OCI-LY3 (cell line): ENCODE data around the gene RAD51B.
A peak's percentile ranks its signal among the peaks of the same experiment; 100 is the strongest.

Experiments
- H2AFZ ChIP-seq: fragments of 200-600, 300-600 bp; shearing (Covaris generic); 2 replicates; pipeline ENCODE4 v1.6.0; 2014; ENCODE audit warnings: antibody characterized with exemption, low read depth, low read length
- H3K27ac ChIP-seq: fragments of 200-600, 300-600 bp; sonication (generic); 2 replicates; pipeline ENCODE4 v1.5.1; 2014; ENCODE audit warnings: mild to moderate bottlenecking, low read length, moderate library complexity, mixed read lengths
- H3K27me3 ChIP-seq: fragments of 200-600, 300-600 bp; sonication (generic); 2 replicates; pipeline ENCODE4 v1.6.1; 2014; ENCODE audit warnings: low read depth, low read length, mixed read lengths
- H3K36me3 ChIP-seq: fragments of 200-600, 300-600 bp; sonication (generic); replicated peaks from 2 replicates; pipeline ENCODE3; 2014; ENCODE audit warnings: low read depth, low read length, mixed read lengths
- H3K4me1 ChIP-seq: fragments of 300-600, 200-600 bp; sonication (generic); 2 replicates; pipeline ENCODE4 v1.6.1; 2014; ENCODE audit warnings: low read length, mixed read lengths
- H3K4me2 ChIP-seq: fragments of 200-600, 300-600 bp; sonication (generic); 2 replicates; pipeline ENCODE4 v1.6.1; 2014; ENCODE audit warnings: low read length, mixed read lengths
- H3K4me3 ChIP-seq: fragments of 300-600, 200-600 bp; sonication (generic); 2 replicates; pipeline ENCODE4 v1.5.1; 2014; ENCODE audit warnings: antibody characterized with exemption, mild to moderate bottlenecking, low read length, moderate library complexity
- H3K79me2 ChIP-seq: fragments of 300-600, 200-600 bp; shearing (Covaris generic); 2 replicates; pipeline ENCODE4 v1.6.1; 2014; ENCODE audit warnings: mild to moderate bottlenecking, low read length, mixed read lengths
- H3K9ac ChIP-seq: fragments of 300-600, 200-600 bp; shearing (Covaris generic); 2 replicates; pipeline ENCODE4 v1.6.0; 2014; ENCODE audit warnings: mild to moderate bottlenecking, low read length, moderate library complexity
- H3K9me3 ChIP-seq: fragments of 200-600, 300-600 bp; shearing (Covaris generic); 2 replicates; pipeline ENCODE4 v1.6.1; 2014; ENCODE audit warnings: low read length, mixed read lengths; ENCODE audit not compliant: insufficient read depth
- H4K20me1 ChIP-seq: fragments of 200-600, 300-600 bp; sonication (generic); 2 replicates; pipeline ENCODE4 v1.6.1; 2016; ENCODE audit warnings: low read length, mixed read lengths; ENCODE audit not compliant: insufficient read depth
- EZH2phosphoT487 ChIP-seq: fragments of 200-600 bp; shearing (Covaris generic); IDR thresholded peaks from 2 replicates; pipeline ENCODE4 v1.6.1; 2018; ENCODE audit warnings: antibody characterized with exemption, mixed run types, low read depth
- TF ChIP-seq, protein P1 (sequence below): fragments of 200-600, 300-600 bp; sonication (generic); IDR thresholded peaks from 2 replicates; pipeline ENCODE4 v1.5.1; 2014; ENCODE audit warnings: antibody characterized with exemption, low read length, low read depth

RAD51B gene

DNA sequence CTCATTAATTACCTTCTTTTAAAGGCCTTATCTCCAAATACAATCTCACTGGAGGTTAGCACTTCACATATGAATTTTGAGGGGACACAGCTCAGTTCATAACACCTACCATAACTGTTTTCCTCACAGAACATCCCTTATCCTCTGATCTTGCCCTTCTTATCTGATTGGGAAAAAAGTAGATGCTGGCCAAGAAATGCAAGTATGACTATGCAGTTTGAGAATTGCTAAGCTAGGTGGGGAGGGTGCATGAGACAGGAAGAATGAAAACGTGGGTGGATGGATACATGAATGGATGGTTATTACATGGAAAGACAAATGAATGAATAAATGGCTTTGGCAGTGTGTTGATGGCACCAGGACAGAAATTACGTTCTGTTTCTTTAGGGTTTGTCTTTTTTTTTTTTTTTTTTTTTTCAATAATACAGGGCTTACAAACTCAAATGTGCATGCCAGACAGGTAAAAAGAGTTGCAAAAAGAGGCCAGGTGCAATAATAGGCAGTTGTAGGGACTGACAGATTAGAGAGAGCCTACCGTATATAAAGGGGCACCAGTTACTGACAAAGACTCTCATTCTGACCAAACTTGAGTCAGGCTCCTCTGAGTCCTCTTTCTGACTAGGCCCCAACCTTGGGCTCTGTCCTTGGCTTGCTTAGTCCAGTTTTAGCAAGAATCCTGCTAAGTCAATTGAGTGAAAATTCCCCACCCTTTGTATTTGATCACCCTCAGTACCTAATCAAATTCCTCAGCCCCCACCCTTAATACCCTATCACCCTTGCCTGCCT, 668.4 kb downstream of the RAD51B start:
- H3K4me2 ChIP-seq: no peak overlapping the region
- TF ChIP-seq, protein P1, sequence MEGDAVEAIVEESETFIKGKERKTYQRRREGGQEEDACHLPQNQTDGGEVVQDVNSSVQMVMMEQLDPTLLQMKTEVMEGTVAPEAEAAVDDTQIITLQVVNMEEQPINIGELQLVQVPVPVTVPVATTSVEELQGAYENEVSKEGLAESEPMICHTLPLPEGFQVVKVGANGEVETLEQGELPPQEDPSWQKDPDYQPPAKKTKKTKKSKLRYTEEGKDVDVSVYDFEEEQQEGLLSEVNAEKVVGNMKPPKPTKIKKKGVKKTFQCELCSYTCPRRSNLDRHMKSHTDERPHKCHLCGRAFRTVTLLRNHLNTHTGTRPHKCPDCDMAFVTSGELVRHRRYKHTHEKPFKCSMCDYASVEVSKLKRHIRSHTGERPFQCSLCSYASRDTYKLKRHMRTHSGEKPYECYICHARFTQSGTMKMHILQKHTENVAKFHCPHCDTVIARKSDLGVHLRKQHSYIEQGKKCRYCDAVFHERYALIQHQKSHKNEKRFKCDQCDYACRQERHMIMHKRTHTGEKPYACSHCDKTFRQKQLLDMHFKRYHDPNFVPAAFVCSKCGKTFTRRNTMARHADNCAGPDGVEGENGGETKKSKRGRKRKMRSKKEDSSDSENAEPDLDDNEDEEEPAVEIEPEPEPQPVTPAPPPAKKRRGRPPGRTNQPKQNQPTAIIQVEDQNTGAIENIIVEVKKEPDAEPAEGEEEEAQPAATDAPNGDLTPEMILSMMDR: no peak
- H3K9me3 ChIP-seq: no peaks in the 10 kb centered on the region
- no peak overlapping the region for H2AFZ ChIP-seq
- no peaks in the 10 kb centered on the region for H4K20me1 ChIP-seq
- H3K27ac ChIP-seq: no peak overlapping the region
- H3K27me3 ChIP-seq: no peaks in the 10 kb centered on the region
- H3K4me1 ChIP-seq: peaks cover 31% of the 10 kb centered on the region
- H3K9ac ChIP-seq: no peak overlapping the region
- no peaks in the 10 kb centered on the region for H3K79me2 ChIP-seq
- H3K36me3 ChIP-seq: no peaks in the 10 kb centered on the region
- no peak overlapping the region for H3K4me3 ChIP-seq

DNA sequence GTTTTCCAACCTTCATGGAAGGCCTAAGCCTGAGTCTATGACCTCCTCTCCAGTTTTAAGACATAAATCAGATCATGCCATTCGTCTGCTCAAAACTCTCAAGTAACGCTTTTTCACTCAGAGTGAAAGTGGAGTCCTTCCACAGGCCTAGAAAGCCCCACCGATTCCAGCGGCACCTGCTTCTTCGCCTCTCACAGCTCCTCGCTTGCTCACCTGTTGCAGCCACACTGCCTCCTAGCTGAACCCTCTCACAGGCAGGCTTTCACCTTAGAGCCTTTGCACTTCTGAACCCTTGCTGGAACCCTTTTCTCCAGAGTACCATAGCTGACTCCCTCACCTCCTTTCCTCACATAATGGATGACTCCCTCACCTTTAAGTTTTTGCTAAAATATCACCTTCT, 672.2 kb downstream of the RAD51B start:
- H3K9ac ChIP-seq: no peak overlapping the region; the same call in 1 of the 2 replicates
- peaks cover 8% of the 10 kb centered on the region for H3K27me3 ChIP-seq
- no peaks in the 10 kb centered on the region for H3K79me2 ChIP-seq
- peak overlapping the region; percentile 22 for H3K4me3 ChIP-seq
- no peaks in the 10 kb centered on the region for H4K20me1 ChIP-seq
- peaks cover 56% of the 10 kb centered on the region for H3K4me1 ChIP-seq
- TF ChIP-seq, protein P1: peak; percentile 40
- TF ChIP-seq EZH2phosphoT487: no peak
- H3K4me2 ChIP-seq: peak overlapping the region; percentile 67
- no peaks in the 10 kb centered on the region for H3K36me3 ChIP-seq
- H3K9me3 ChIP-seq: no peaks in the 10 kb centered on the region
- no peak overlapping the region for H2AFZ ChIP-seq
- no peak overlapping the region for H3K27ac ChIP-seq

DNA sequence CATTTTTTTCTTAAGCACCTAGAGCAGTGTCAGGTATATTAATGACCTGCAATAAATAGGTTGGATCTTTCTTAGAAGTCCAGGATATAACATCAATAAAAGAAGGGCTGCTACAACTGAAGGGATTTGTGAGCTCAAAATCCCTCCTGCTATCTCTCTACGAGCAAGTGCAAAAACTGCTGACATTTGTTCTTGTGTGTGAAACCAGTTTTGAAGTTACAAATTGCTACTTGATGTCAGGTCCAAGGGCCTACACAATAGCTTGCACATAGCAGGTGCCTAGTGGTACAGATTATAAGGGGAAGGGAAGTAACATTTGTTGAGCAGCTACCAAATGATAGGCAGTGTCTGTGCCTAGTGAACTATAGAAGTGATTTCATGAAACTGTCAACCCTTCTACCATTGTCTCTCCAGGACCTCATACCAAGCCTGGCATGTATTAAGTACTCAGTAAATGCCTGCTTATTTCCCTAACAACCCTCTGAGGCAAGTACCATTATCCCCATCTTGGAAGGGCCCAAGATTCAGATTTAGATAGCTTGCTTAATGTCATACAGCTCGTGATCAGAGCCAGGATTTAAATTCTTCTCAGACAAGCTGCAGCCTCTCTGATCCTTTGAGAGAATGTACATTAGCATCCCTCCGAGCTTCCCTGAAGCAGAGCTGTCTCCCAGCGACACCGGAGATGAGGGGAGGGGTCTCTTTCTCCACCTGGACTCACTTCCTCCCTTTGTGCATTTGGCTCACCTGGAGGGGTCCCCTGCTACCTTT, 673.0 kb downstream of the RAD51B start:
- H3K9ac ChIP-seq: no peak overlapping the region
- no peaks in the 10 kb centered on the region for H3K9me3 ChIP-seq
- H3K4me3 ChIP-seq: no peak overlapping the region
- no peaks in the 10 kb centered on the region for H4K20me1 ChIP-seq
- H3K27ac ChIP-seq: no peak overlapping the region
- H2AFZ ChIP-seq: no peak overlapping the region
- TF ChIP-seq, protein P1: no peak
- no peak for TF ChIP-seq EZH2phosphoT487
- no peaks in the 10 kb centered on the region for H3K36me3 ChIP-seq
- peaks cover 56% of the 10 kb centered on the region for H3K4me1 ChIP-seq
- no peak overlapping the region for H3K4me2 ChIP-seq
- H3K79me2 ChIP-seq: no peaks in the 10 kb centered on the region
- peaks cover 8% of the 10 kb centered on the region for H3K27me3 ChIP-seq

DNA sequence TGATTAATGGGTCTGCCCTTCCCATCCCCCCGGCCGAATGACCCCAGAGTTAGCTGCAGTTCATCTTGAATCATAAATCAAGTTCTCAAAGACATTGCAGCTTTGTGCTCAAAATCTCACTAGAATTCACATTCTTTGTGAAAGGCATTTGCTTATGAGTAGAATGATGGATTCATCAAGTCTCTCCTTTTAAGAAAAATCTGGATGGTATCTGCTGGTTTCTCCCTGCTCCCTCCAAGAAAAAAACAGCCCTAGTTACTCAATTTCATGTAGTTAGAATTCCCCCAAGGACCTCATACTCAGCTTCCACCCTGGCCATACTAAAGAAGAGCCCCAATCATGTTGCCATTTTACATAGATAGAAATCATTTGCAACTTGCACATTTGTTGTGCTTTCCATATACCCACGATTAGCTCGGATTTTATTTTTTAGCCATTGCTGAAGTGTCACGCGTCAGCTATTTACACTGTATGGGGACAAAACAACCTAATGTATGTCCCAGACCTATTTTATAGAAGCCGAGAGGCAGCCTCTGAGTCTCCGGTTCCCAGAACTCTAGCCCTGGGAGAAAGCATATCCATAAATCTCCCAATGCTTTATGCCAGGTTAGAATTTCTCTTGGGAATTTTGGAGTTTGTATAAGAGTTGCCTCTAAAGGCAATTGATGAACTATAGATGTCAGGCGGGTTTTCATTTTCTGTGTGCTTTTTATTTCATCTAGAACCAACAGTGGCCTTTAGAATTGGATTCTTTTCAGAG, 673.8 kb downstream of the RAD51B start:
- H3K4me2 ChIP-seq: no peak overlapping the region
- H3K27me3 ChIP-seq: peaks cover 8% of the 10 kb centered on the region
- H3K4me1 ChIP-seq: peaks cover 54% of the 10 kb centered on the region
- no peaks in the 10 kb centered on the region for H3K79me2 ChIP-seq
- no peak overlapping the region for H2AFZ ChIP-seq
- H3K4me3 ChIP-seq: no peak overlapping the region
- H3K27ac ChIP-seq: no peak overlapping the region
- no peak for TF ChIP-seq EZH2phosphoT487
- TF ChIP-seq, protein P1: no peak
- no peaks in the 10 kb centered on the region for H3K9me3 ChIP-seq
- H3K36me3 ChIP-seq: no peaks in the 10 kb centered on the region
- H4K20me1 ChIP-seq: no peaks in the 10 kb centered on the region
- H3K9ac ChIP-seq: no peak overlapping the region
